ENCODE data around the gene MMP12. TPM values are rescaled to one million over a fixed set of nuclear protein-coding genes. Genes with fewer than 3 reads are reported as not detected.
"Not testable (repeated sequence)": the region's sequence is repeated elsewhere in the genome, so short reads cannot be mapped to it uniquely, and the experiment has no call there.

Gene MMP12
- total and polyA plus RNA-seq, 4 experiments from 2014 or later = not detected

- Mint-ChIP-seq H3K27ac (no peak overlapping the region), H3K36me3 (no peaks in the 10 kb centered on the region), H3K4me3 (no peak overlapping the region), H3K27me3 (peaks cover 0 to 3% of the 10 kb centered on the region in 2 donors), H3K9me3 (no peaks in the 10 kb centered on the region), H3K4me1 (no peaks in the 10 kb centered on the region)
- H3K4me1 ChIP-seq (ENCODE audit: insufficient read depth, low read length) = no peaks in the 10 kb centered on the region
- no peak for DNase-seq
- CTCF ChIA-PET (ENCODE audit: partially characterized antibody) = no interaction called here
- no peaks in the 10 kb centered on the region for H3K27me3 ChIP-seq (ENCODE audit: insufficient read depth, low read length)
- no peaks in the 10 kb centered on the region for H3K36me3 ChIP-seq (ENCODE audit: insufficient read depth, low read length)
- no peak overlapping the region for H3K4me3 ChIP-seq (ENCODE audit: low read length in 2 of 2)
- POLR2A ChIA-PET (ENCODE audit: partially characterized antibody) = no interaction called here
- intact Hi-C loops (cut with micrococcal nuclease) = no loop called here
- H3K9me3 ChIP-seq (ENCODE audit: control insufficient read depth in 1 of 2, low read length in 2 of 2) = no peaks in the 10 kb centered on the region
- H3K27ac ChIP-seq (ENCODE audit: low read depth, low read length) = no peak overlapping the region
Measured at GRCh38 chr11:102882389-102883024, 7.7 kb upstream of the MMP12 start.

- H3K27me3 ChIP-seq (ENCODE audit: insufficient read depth, low read length) = no peaks in the 10 kb centered on the region
- H3K27ac Mint-ChIP-seq = no peak overlapping the region
- H3K4me1 ChIP-seq (ENCODE audit: insufficient read depth, low read length) = no peaks in the 10 kb centered on the region
- no peaks in the 10 kb centered on the region for H3K36me3 Mint-ChIP-seq
- no peak overlapping the region for H3K27ac ChIP-seq (ENCODE audit: low read depth, low read length)
- POLR2A ChIA-PET (ENCODE audit: partially characterized antibody) = no interaction called here
- no peak for DNase-seq
- H3K36me3 ChIP-seq (ENCODE audit: insufficient read depth, low read length) = no peaks in the 10 kb centered on the region
- H3K4me3 Mint-ChIP-seq = no peak overlapping the region
- no peaks in the 10 kb centered on the region for H3K9me3 ChIP-seq (ENCODE audit: control insufficient read depth in 1 of 2, low read length in 2 of 2)
- H3K9me3 Mint-ChIP-seq = no peaks in the 10 kb centered on the region
- H3K4me1 Mint-ChIP-seq = no peaks in the 10 kb centered on the region
- no peaks in the 10 kb centered on the region for H3K27me3 Mint-ChIP-seq
- no peak overlapping the region for H3K4me3 ChIP-seq (ENCODE audit: low read length in 2 of 2)
- intact Hi-C loops (cut with micrococcal nuclease) = no loop called here
- CTCF ChIA-PET (ENCODE audit: partially characterized antibody) = no interaction called here
Measured at GRCh38 chr11:102879801-102880200, 5.0 kb upstream of the MMP12 start.

GRCh38 chr11:102878595-102878994 is 3.8 kb upstream of the MMP12 start:
- Mint-ChIP-seq H3K9me3 (no peaks in the 10 kb centered on the region), H3K36me3 (no peaks in the 10 kb centered on the region), H3K27ac (no peak overlapping the region), H3K4me3 (no peak overlapping the region), H3K4me1 (no peaks in the 10 kb centered on the region), H3K27me3 (no peaks in the 10 kb centered on the region)
- Histone ChIP-seq H3K27ac (ENCODE audit: low read depth, low read length) (no peak overlapping the region), H3K9me3 (ENCODE audit: control insufficient read depth in 1 of 2, low read length in 2 of 2) (no peaks in the 10 kb centered on the region), H3K36me3 (ENCODE audit: insufficient read depth, low read length) (no peaks in the 10 kb centered on the region), H3K4me1 (ENCODE audit: insufficient read depth, low read length) (no peaks in the 10 kb centered on the region), H3K4me3 (ENCODE audit: low read length in 2 of 2) (no peak overlapping the region), H3K27me3 (ENCODE audit: insufficient read depth, low read length) (no peaks in the 10 kb centered on the region)
- intact Hi-C loops (cut with micrococcal nuclease) = no loop called here
- DNase-seq = no peak
- POLR2A ChIA-PET (ENCODE audit: partially characterized antibody) = no interaction called here
- CTCF ChIA-PET (ENCODE audit: partially characterized antibody) = no interaction called here

GRCh38 chr11:102869354-102869964 is 5.3 kb downstream of the MMP12 start:
- POLR2A ChIA-PET (ENCODE audit: partially characterized antibody); H3K9me3 ChIP-seq (ENCODE audit: control insufficient read depth in 1 of 2, low read length in 2 of 2); intact Hi-C loops (cut with micrococcal nuclease); H3K4me3 Mint-ChIP-seq; H3K27me3 ChIP-seq (ENCODE audit: insufficient read depth, low read length); H3K27ac ChIP-seq (ENCODE audit: low read depth, low read length); H3K4me1 ChIP-seq (ENCODE audit: insufficient read depth, low read length); H3K27ac Mint-ChIP-seq; H3K27me3 Mint-ChIP-seq; H3K9me3 Mint-ChIP-seq; H3K4me3 ChIP-seq (ENCODE audit: low read length in 2 of 2); H3K36me3 Mint-ChIP-seq; H3K4me1 Mint-ChIP-seq; DNase-seq; H3K36me3 ChIP-seq (ENCODE audit: insufficient read depth, low read length); CTCF ChIA-PET (ENCODE audit: partially characterized antibody): not testable (repeated sequence)

- no peaks in the 10 kb centered on the region for H3K36me3 Mint-ChIP-seq
- Histone ChIP-seq H3K4me3 (ENCODE audit: low read length in 2 of 2) (no peak overlapping the region), H3K36me3 (ENCODE audit: insufficient read depth, low read length) (no peaks in the 10 kb centered on the region), H3K27me3 (ENCODE audit: insufficient read depth, low read length) (no peaks in the 10 kb centered on the region), H3K9me3 (ENCODE audit: control insufficient read depth in 1 of 2, low read length in 2 of 2) (no peaks in the 10 kb centered on the region), H3K4me1 (ENCODE audit: insufficient read depth, low read length) (no peaks in the 10 kb centered on the region), H3K27ac (ENCODE audit: low read depth, low read length) (no peak overlapping the region)
- no peak overlapping the region for H3K4me3 Mint-ChIP-seq
- H3K9me3 Mint-ChIP-seq = no peaks in the 10 kb centered on the region
- ChIA-PET POLR2A (ENCODE audit: partially characterized antibody) (no interaction called here), CTCF (ENCODE audit: partially characterized antibody) (no interaction called here)
- peaks cover 0 to 9% of the 10 kb centered on the region in 2 donors for H3K27me3 Mint-ChIP-seq
- H3K27ac Mint-ChIP-seq = no peak overlapping the region
- no peak for DNase-seq
- intact Hi-C loops (cut with micrococcal nuclease) = no loop called here
- no peaks in the 10 kb centered on the region for H3K4me1 Mint-ChIP-seq
Measured at GRCh38 chr11:102868339-102868738, 6.4 kb downstream of the MMP12 start.

- CTCF ChIA-PET (ENCODE audit: partially characterized antibody) = no interaction called here
- H3K9me3 ChIP-seq (ENCODE audit: control insufficient read depth in 1 of 2, low read length in 2 of 2) = no peaks in the 10 kb centered on the region
- intact Hi-C loops (cut with micrococcal nuclease) = no loop called here
- H3K4me3 ChIP-seq (ENCODE audit: low read length in 2 of 2) = no peak overlapping the region
- POLR2A ChIA-PET (ENCODE audit: partially characterized antibody) = no interaction called here
- no peak overlapping the region for H3K4me3 Mint-ChIP-seq
- H3K27ac ChIP-seq (ENCODE audit: low read depth, low read length) = no peak overlapping the region
- H3K27me3 Mint-ChIP-seq = peaks cover 7% of the 10 kb centered on the region in 2 donors
- no peaks in the 10 kb centered on the region for H3K4me1 Mint-ChIP-seq
- no peaks in the 10 kb centered on the region for H3K4me1 ChIP-seq (ENCODE audit: insufficient read depth, low read length)
- peaks cover 0 to 3% (median 0%) of the 10 kb centered on the region in 8 donors for H3K9me3 Mint-ChIP-seq
- H3K36me3 ChIP-seq (ENCODE audit: insufficient read depth, low read length) = no peaks in the 10 kb centered on the region
- H3K36me3 Mint-ChIP-seq = no peaks in the 10 kb centered on the region
- no peaks in the 10 kb centered on the region for H3K27me3 ChIP-seq (ENCODE audit: insufficient read depth, low read length)
- H3K27ac Mint-ChIP-seq = no peak overlapping the region
- DNase-seq = no peak
Measured at GRCh38 chr11:102864724-102865123, 10.1 kb downstream of the MMP12 start.

- Histone ChIP-seq H3K4me3 (ENCODE audit: low read length in 2 of 2) (no peak overlapping the region), H3K27me3 (ENCODE audit: insufficient read depth, low read length) (no peaks in the 10 kb centered on the region), H3K27ac (ENCODE audit: low read depth, low read length) (no peak overlapping the region), H3K4me1 (ENCODE audit: insufficient read depth, low read length) (no peaks in the 10 kb centered on the region), H3K36me3 (ENCODE audit: insufficient read depth, low read length) (no peaks in the 10 kb centered on the region), H3K9me3 (ENCODE audit: control insufficient read depth in 1 of 2, low read length in 2 of 2) (no peaks in the 10 kb centered on the region)
- ChIA-PET POLR2A (ENCODE audit: partially characterized antibody) (no interaction called here), CTCF (ENCODE audit: partially characterized antibody) (no interaction called here)
- peaks cover 2% of the 10 kb centered on the region in 2 donors for H3K27me3 Mint-ChIP-seq
- H3K27ac Mint-ChIP-seq = no peak overlapping the region
- H3K4me1 Mint-ChIP-seq = no peaks in the 10 kb centered on the region
- DNase-seq = no peak
- intact Hi-C loops (cut with micrococcal nuclease) = no loop called here
- H3K36me3 Mint-ChIP-seq = no peaks in the 10 kb centered on the region
- no peak overlapping the region for H3K4me3 Mint-ChIP-seq
- H3K9me3 Mint-ChIP-seq = peaks cover 0 to 1% (median 0%) of the 10 kb centered on the region in 8 donors
Measured at GRCh38 chr11:102853956-102854355, 20.8 kb downstream of the MMP12 start.
